Adrenal gland (tissue), 5 donors: ENCODE results near the gene LRRC30.
"Not testable (repeated sequence)": the region's sequence is repeated elsewhere in the genome, so short reads cannot be mapped to it uniquely, and the experiment has no call there.

Source experiments
- CTCF ChIP-seq, 6 experiments: fragments of 450-650 bp in 4 of 6; fragments of 200-600 bp in 2 of 6; sonication (generic) in 1 of 6; IDR thresholded peaks; 1 replicate in 5 of 6; 2 replicates in 1 of 6; pipeline versions ENCODE4 v1.5.1 to v1.8.0; 2016 to 2021; ENCODE audit warnings: antibody characterized with exemption in 6 of 6, mild to moderate bottlenecking in 2 of 6, moderate library complexity in 1 of 6
- POLR2A ChIP-seq, 2 donors: fragments of 450-650 bp; IDR thresholded peaks; one replicate each; pipeline ENCODE4 v1.6.1; 2017; ENCODE audit warnings: antibody characterized with exemption in 2 of 2, mild to moderate bottlenecking in 2 of 2, moderate library complexity in 1 of 2
- donor health status: DM: no; HTN: no; CAD: no.

GRCh38 chr18:7203601-7204000 is 27.3 kb upstream of the LRRC30 start:
- TF ChIP-seq POLR2A, CTCF (IDR thresholded peaks at IDR 0.05): not testable (repeated sequence)
